Muscle layer of colon (tissue), 2 donors: ENCODE data around the gene RCBTB2.
A peak's percentile ranks its signal among the peaks of the same experiment; 100 is the strongest.

Source experiments
- H3K27ac ChIP-seq: one replicate; pipeline ENCODE4 v1.7.0; 2013; ENCODE audit warnings: low read depth, mild to moderate bottlenecking, low read length, moderate library complexity
- H3K27me3 ChIP-seq, 2 donors: one replicate each; pipeline ENCODE4 v1.7.0; 2013; ENCODE audit warnings: low read length in 2 of 2, mild to moderate bottlenecking in 2 of 2; ENCODE audit not compliant: insufficient read depth in 2 of 2, control insufficient read depth in 1 of 2
- H3K36me3 ChIP-seq: one replicate; pipeline ENCODE4 v1.7.0; 2013; ENCODE audit warnings: mild to moderate bottlenecking, low read length; ENCODE audit not compliant: insufficient read depth
- H3K4me1 ChIP-seq: one replicate; pipeline ENCODE4 v1.7.0; 2013; ENCODE audit warnings: mild to moderate bottlenecking, low read length; ENCODE audit not compliant: insufficient read depth
- H3K4me3 ChIP-seq, 2 donors: one replicate each; pipeline ENCODE4 v1.7.0; 2013; ENCODE audit warnings: low read length in 2 of 2, low read depth in 1 of 2, mild to moderate bottlenecking in 1 of 2, moderate library complexity in 1 of 2
- H3K9ac ChIP-seq: one replicate; pipeline ENCODE4 v1.7.0; 2013; ENCODE audit warnings: low read length
- H3K9me3 ChIP-seq: one replicate; pipeline ENCODE4 v1.7.0; 2013; ENCODE audit warnings: mild to moderate bottlenecking, low read length
- donor health status: abdominal sarcoma.
- donor health status: Adenocarcinoma of cecum.

Gene RCBTB2

GRCh38 chr13:48539550-48539949, 6.7 kb upstream of the RCBTB2 start:
- no peaks in the 10 kb centered on the region for H3K27me3 ChIP-seq
- H3K27ac ChIP-seq = no peak overlapping the region
- H3K9me3 ChIP-seq = no peaks in the 10 kb centered on the region
- H3K36me3 ChIP-seq = no peaks in the 10 kb centered on the region
- peaks cover 9% of the 10 kb centered on the region for H3K4me1 ChIP-seq
- H3K4me3 ChIP-seq = no peak overlapping the region
- no peak overlapping the region for H3K9ac ChIP-seq

GRCh38 chr13:48536621-48537250, 3.9 kb upstream of the RCBTB2 start:
- H3K27me3 ChIP-seq = no peaks in the 10 kb centered on the region
- H3K4me1 ChIP-seq = peaks cover 10% of the 10 kb centered on the region
- H3K4me3 ChIP-seq = no peak overlapping the region
- H3K27ac ChIP-seq = no peak overlapping the region
- no peaks in the 10 kb centered on the region for H3K9me3 ChIP-seq
- no peak overlapping the region for H3K9ac ChIP-seq
- no peaks in the 10 kb centered on the region for H3K36me3 ChIP-seq

GRCh38 chr13:48535766-48536165, 2.9 kb upstream of the RCBTB2 start:
- no peak overlapping the region for H3K27ac ChIP-seq
- no peaks in the 10 kb centered on the region for H3K27me3 ChIP-seq
- H3K9me3 ChIP-seq = no peaks in the 10 kb centered on the region
- H3K36me3 ChIP-seq = no peaks in the 10 kb centered on the region
- peaks cover 16% of the 10 kb centered on the region for H3K4me1 ChIP-seq
- H3K9ac ChIP-seq = no peak overlapping the region
- H3K4me3 ChIP-seq = no peak overlapping the region

- no peak overlapping the region for H3K27ac ChIP-seq
Observed at GRCh38 chr13:48534911-48535501, 2.1 kb upstream of the RCBTB2 start.

GRCh38 chr13:48533961-48534600, 1.2 kb upstream of the RCBTB2 start:
- no peak overlapping the region for H3K9ac ChIP-seq
- H3K4me3 ChIP-seq = no peak overlapping the region
- peaks cover 16% of the 10 kb centered on the region for H3K4me1 ChIP-seq
- no peaks in the 10 kb centered on the region for H3K9me3 ChIP-seq
- no peaks in the 10 kb centered on the region for H3K27me3 ChIP-seq
- no peaks in the 10 kb centered on the region for H3K36me3 ChIP-seq
- no peak overlapping the region for H3K27ac ChIP-seq

More at GRCh38 chr13:48534911-48535501, 2.1 kb upstream of the RCBTB2 start:
- Histone ChIP-seq H3K9me3 (no peaks in the 10 kb centered on the region), H3K27me3 (no peaks in the 10 kb centered on the region), H3K36me3 (no peaks in the 10 kb centered on the region), H3K4me3 (no peak overlapping the region), H3K9ac (no peak overlapping the region), H3K4me1 (peaks cover 16% of the 10 kb centered on the region)

- H3K4me3 ChIP-seq = peak overlapping the region; percentile 77 to 91
- no peaks in the 10 kb centered on the region for H3K9me3 ChIP-seq
- H3K4me1 ChIP-seq = peaks cover 16% of the 10 kb centered on the region
- H3K9ac ChIP-seq = peak overlapping the region; percentile 94
- H3K27ac ChIP-seq = peak overlapping the region; percentile 90
- no peaks in the 10 kb centered on the region for H3K27me3 ChIP-seq
- no peaks in the 10 kb centered on the region for H3K36me3 ChIP-seq
Observed at GRCh38 chr13:48532256-48532505, 699 bp downstream of the RCBTB2 start.

- peak overlapping the region; percentile 90 for H3K27ac ChIP-seq
- H3K36me3 ChIP-seq = no peaks in the 10 kb centered on the region
- no peaks in the 10 kb centered on the region for H3K27me3 ChIP-seq
- H3K9ac ChIP-seq = peak overlapping the region; percentile 94
- H3K9me3 ChIP-seq = no peaks in the 10 kb centered on the region
- H3K4me1 ChIP-seq = peaks cover 16% of the 10 kb centered on the region
- H3K4me3 ChIP-seq = peak overlapping the region; percentile 77 to 91
Observed at GRCh38 chr13:48531416-48532255, 1.2 kb downstream of the RCBTB2 start.

GRCh38 chr13:48530833-48531232, 2.0 kb downstream of the RCBTB2 start:
- Histone ChIP-seq H3K4me1 (peaks cover 16% of the 10 kb centered on the region), H3K27ac (no peak overlapping the region), H3K27me3 (no peaks in the 10 kb centered on the region), H3K9ac (no peak overlapping the region), H3K36me3 (no peaks in the 10 kb centered on the region), H3K9me3 (no peaks in the 10 kb centered on the region), H3K4me3 (no peak overlapping the region)

GRCh38 chr13:48528720-48529119, 4.2 kb downstream of the RCBTB2 start:
- Histone ChIP-seq H3K27me3 (no peaks in the 10 kb centered on the region), H3K27ac (no peak overlapping the region), H3K4me3 (no peak overlapping the region), H3K36me3 (no peaks in the 10 kb centered on the region), H3K9ac (no peak overlapping the region), H3K9me3 (no peaks in the 10 kb centered on the region), H3K4me1 (peaks cover 13% of the 10 kb centered on the region)

GRCh38 chr13:48527955-48528354, 4.9 kb downstream of the RCBTB2 start:
- Histone ChIP-seq H3K27me3 (no peaks in the 10 kb centered on the region), H3K4me3 (no peak overlapping the region), H3K27ac (no peak overlapping the region), H3K9me3 (no peaks in the 10 kb centered on the region), H3K36me3 (no peaks in the 10 kb centered on the region), H3K4me1 (peaks cover 7% of the 10 kb centered on the region), H3K9ac (no peak overlapping the region)

- Histone ChIP-seq H3K4me3 (no peak overlapping the region), H3K27ac (no peak overlapping the region), H3K9me3 (no peaks in the 10 kb centered on the region), H3K36me3 (no peaks in the 10 kb centered on the region), H3K9ac (no peak overlapping the region), H3K27me3 (no peaks in the 10 kb centered on the region), H3K4me1 (peaks cover 2% of the 10 kb centered on the region)
Observed at GRCh38 chr13:48526286-48526685, 6.6 kb downstream of the RCBTB2 start.
